GM23248 (cell line): ENCODE results near the gene PDE1A.

Experiments
- EZH2 ChIP-seq: fragments of 200-600 bp; sonication (generic); IDR thresholded peaks from 2 replicates; pipeline ENCODE4 v1.6.1; 2018; ENCODE audit warnings: antibody characterized with exemption, mild to moderate bottlenecking; ENCODE audit not compliant: insufficient read depth, poor library complexity, severe bottlenecking
- EZH2phosphoT487 ChIP-seq: fragments of 200-600 bp; sonication (generic); IDR thresholded peaks from 2 replicates; pipeline ENCODE4 v1.6.1; 2018; ENCODE audit warnings: antibody characterized with exemption, moderate library complexity, mild to moderate bottlenecking, low read depth; ENCODE audit not compliant: insufficient read depth

DNA sequence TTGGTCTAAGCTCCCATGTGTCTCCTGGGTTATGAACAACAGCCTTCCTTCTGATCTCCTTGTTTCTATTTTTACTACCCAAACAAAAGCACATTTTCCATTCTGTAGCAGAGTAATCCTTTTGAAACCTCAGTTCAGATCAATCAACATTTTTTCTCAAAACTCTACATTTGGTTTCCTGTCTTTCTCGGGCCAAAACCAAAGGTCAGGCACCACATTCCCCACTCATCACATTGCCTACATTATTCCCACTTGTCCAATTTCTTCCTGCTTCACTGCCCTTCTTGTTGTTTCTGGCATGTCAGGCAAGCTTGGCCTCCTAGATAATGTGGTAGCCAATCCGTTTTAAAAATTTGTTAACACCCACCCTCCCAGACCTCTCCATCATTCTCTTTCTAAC lies 244.4 kb downstream of the PDE1A start:
- TF ChIP-seq EZH2 (no peak), EZH2phosphoT487 (no peak)
